ENCODE results near the gene LIF.

GRCh38 chr22:30251711-30252110 lies 5.2 kb upstream of the LIF start:
- TF ChIP-seq CTCF (IDR thresholded peaks at IDR 0.05) (no peak), EP300 (IDR thresholded peaks at IDR 0.05) (no peak), POLR2A (IDR thresholded peaks at IDR 0.05) (no peak), POLR2AphosphoS5 (IDR thresholded peaks at IDR 0.05) (no peak)
